Breast epithelium (tissue), 4 donors: ENCODE data around the gene NRXN3. TPM values are rescaled to one million over a fixed set of nuclear protein-coding genes. Genes with fewer than 3 reads are reported as not detected.

Experiments used
- DNase-seq, 2 donors: peaks; one replicate each; pipeline ENCODE4 v3.0.0-alpha.2; 2019; ENCODE audit warnings: low spot score in 2 of 2
- H3K27ac ChIP-seq, 2 donors: fragments of 200-600 bp; sonication (generic) in 1 of 2; one replicate each; pipeline ENCODE4 v1.5.1; 2016 to 2019; ENCODE audit warnings: mild to moderate bottlenecking in 1 of 2
- H3K27me3 ChIP-seq, 2 donors: fragments of 200-600 bp; sonication (generic) in 1 of 2; one replicate each; pipeline versions ENCODE4 v1.5.1 to v1.6.0; 2017 to 2019; ENCODE audit warnings: control low read depth in 1 of 2, mild to moderate bottlenecking in 1 of 2
- H3K36me3 ChIP-seq: fragments of 200-600 bp; one replicate; pipeline ENCODE4 v1.5.1; 2019
- H3K4me1 ChIP-seq, 2 donors: fragments of 200-600 bp; sonication (generic); one replicate each; pipeline ENCODE4 v1.5.1; 2016 to 2019; ENCODE audit warnings: control low read depth in 1 of 2
- H3K4me3 ChIP-seq, 3 donors: fragments of 200-600 bp; sonication (generic); 1 replicate in 2 of 3; 2 replicates in 1 of 3; pipeline ENCODE4 v1.5.1; 2016 to 2019; ENCODE audit warnings: mild to moderate bottlenecking in 3 of 3, moderate library complexity in 2 of 3
- H3K9me3 ChIP-seq, 2 donors: fragments of 200-600 bp; sonication (generic) in 1 of 2; one replicate each; pipeline ENCODE4 v1.5.1; 2016 to 2019; ENCODE audit warnings: control low read depth in 1 of 2
- POLR2A ChIP-seq: fragments of 450-650 bp; IDR thresholded peaks from one replicate; pipeline ENCODE4 v1.6.1; 2016; ENCODE audit warnings: antibody characterized with exemption, mild to moderate bottlenecking, moderate library complexity
- POLR2AphosphoS5 ChIP-seq, 3 donors: sonication (generic); formaldehyde crosslinking; IDR thresholded peaks; one replicate each; pipeline ENCODE4 v1.6.1; 2017; ENCODE audit warnings: antibody characterized with exemption in 3 of 3
- intact Hi-C: fragments of 100-400 bp; cut with DNase I; formaldehyde crosslinking; loops from one replicate; pipeline ENCODE4 v1.15.1; 2023; ENCODE audit warnings: low total_unique reads
- total RNA-seq, 3 donors: library from RNA; depleted of rRNA; stranded (reverse); fragments of >200 nt; gene quantifications; one replicate each; pipeline ENCODE4 v1.1.0, GENCODE V29; 2016
- TF ChIP-seq, protein P1 (sequence below), 3 donors: fragments of 450-650 bp; IDR thresholded peaks; one replicate each; pipeline ENCODE4 v1.5.1; 2016 to 2017; ENCODE audit warnings: antibody characterized with exemption in 3 of 3, mild to moderate bottlenecking in 3 of 3, moderate library complexity in 3 of 3

The NRXN3 gene
- total RNA-seq, 3 donors from 2014 or later, result 2.9 to 3.6 (median 3.5) TPM

DNA sequence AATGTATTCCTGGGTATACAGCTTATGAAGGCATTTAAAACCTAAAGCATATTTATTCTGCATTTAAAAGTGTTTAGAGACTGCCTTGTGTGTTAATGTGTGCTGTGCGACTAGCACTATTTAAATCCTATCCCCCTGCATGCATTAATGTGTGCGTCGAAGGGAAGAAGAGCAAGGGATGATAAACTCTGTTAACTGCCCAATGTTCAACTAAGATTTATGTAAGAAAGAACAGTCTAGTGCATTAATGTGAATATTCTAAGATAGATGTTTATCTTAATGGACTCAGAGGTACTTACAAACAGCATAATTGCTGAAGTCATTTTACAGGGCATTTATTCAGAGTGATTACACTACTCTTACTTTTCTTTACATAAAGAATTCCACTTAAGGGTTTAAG lies 1616.3 kb downstream of the NRXN3 start:
- Histone ChIP-seq H3K4me1 (no peaks in the 10 kb centered on the region), H3K27ac (no peak overlapping the region), H3K27me3 (no peaks in the 10 kb centered on the region), H3K9me3 (no peaks in the 10 kb centered on the region), H3K4me3 (no peak overlapping the region), H3K36me3 (no peaks in the 10 kb centered on the region)
- intact Hi-C loops, result no loop called here
- DNase-seq, result no peak
- TF ChIP-seq POLR2AphosphoS5 (IDR thresholded peaks at IDR 0.05) (no peak), POLR2A (no peak)
- TF ChIP-seq, protein P1, sequence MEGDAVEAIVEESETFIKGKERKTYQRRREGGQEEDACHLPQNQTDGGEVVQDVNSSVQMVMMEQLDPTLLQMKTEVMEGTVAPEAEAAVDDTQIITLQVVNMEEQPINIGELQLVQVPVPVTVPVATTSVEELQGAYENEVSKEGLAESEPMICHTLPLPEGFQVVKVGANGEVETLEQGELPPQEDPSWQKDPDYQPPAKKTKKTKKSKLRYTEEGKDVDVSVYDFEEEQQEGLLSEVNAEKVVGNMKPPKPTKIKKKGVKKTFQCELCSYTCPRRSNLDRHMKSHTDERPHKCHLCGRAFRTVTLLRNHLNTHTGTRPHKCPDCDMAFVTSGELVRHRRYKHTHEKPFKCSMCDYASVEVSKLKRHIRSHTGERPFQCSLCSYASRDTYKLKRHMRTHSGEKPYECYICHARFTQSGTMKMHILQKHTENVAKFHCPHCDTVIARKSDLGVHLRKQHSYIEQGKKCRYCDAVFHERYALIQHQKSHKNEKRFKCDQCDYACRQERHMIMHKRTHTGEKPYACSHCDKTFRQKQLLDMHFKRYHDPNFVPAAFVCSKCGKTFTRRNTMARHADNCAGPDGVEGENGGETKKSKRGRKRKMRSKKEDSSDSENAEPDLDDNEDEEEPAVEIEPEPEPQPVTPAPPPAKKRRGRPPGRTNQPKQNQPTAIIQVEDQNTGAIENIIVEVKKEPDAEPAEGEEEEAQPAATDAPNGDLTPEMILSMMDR (IDR thresholded peaks at IDR 0.05), result no peak

DNA sequence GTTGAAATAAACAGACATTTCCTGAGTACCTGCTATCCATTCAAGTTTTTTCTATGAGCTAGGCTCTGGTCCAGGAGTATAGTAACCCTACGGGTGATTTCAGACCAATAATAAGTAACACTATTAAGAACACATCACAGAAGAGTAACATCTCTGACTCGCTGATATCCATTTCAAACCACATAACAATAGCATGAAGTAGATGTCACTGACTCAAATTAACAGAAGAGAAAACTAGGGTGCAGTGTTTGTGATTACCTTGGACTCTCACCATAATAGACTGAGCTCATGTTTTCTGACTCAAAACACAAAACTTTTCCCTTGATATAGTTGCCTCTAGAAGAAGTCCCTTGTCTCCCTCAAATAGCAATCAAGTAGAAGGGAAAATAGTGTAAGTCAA lies 1618.2 kb downstream of the NRXN3 start:
- intact Hi-C loops, result no loop called here
- Histone ChIP-seq H3K9me3 (no peaks in the 10 kb centered on the region), H3K4me1 (no peaks in the 10 kb centered on the region), H3K4me3 (no peak overlapping the region), H3K27me3 (no peaks in the 10 kb centered on the region), H3K27ac (no peak overlapping the region), H3K36me3 (no peaks in the 10 kb centered on the region)
- no peak for DNase-seq
- no peak for TF ChIP-seq POLR2AphosphoS5 (IDR thresholded peaks at IDR 0.05)
- TF ChIP-seq POLR2A, result no peak
- TF ChIP-seq, protein P1 (IDR thresholded peaks at IDR 0.05), result no peak

- no peaks in the 10 kb centered on the region for H3K4me1 ChIP-seq
These were observed 1621.0 kb downstream of the NRXN3 start for GRCh38 chr14:79791055-79791732.

GRCh38 chr14:79802093-79802492 lies 1631.9 kb downstream of the NRXN3 start:
- no peaks in the 10 kb centered on the region for H3K4me1 ChIP-seq
- H3K4me3 ChIP-seq, result no peak overlapping the region
- no peaks in the 10 kb centered on the region for H3K27me3 ChIP-seq
- TF ChIP-seq POLR2A (no peak), POLR2AphosphoS5 (IDR thresholded peaks at IDR 0.05) (no peak)
- TF ChIP-seq, protein P1 (IDR thresholded peaks at IDR 0.05), result no peak
- H3K36me3 ChIP-seq, result no peaks in the 10 kb centered on the region
- intact Hi-C loops, result loop anchor here (5.0 kb wide), 1 partner anchor 440 kb away; no protein-coding TSS in a partner anchor
- H3K9me3 ChIP-seq, result no peaks in the 10 kb centered on the region
- no peak for DNase-seq
- H3K27ac ChIP-seq, result no peak overlapping the region

More at GRCh38 chr14:79791055-79791732, 1621.0 kb downstream of the NRXN3 start:
- no peaks in the 10 kb centered on the region for H3K36me3 ChIP-seq
- DNase-seq, result no peak
- no peak overlapping the region for H3K4me3 ChIP-seq
- no peaks in the 10 kb centered on the region for H3K27me3 ChIP-seq
- no peak for TF ChIP-seq POLR2A
- no peak for TF ChIP-seq POLR2AphosphoS5 (IDR thresholded peaks at IDR 0.05)
- TF ChIP-seq, protein P1 (IDR thresholded peaks at IDR 0.05), result no peak
- no peaks in the 10 kb centered on the region for H3K9me3 ChIP-seq
- intact Hi-C loops, result no loop called here
- no peak overlapping the region for H3K27ac ChIP-seq

DNA sequence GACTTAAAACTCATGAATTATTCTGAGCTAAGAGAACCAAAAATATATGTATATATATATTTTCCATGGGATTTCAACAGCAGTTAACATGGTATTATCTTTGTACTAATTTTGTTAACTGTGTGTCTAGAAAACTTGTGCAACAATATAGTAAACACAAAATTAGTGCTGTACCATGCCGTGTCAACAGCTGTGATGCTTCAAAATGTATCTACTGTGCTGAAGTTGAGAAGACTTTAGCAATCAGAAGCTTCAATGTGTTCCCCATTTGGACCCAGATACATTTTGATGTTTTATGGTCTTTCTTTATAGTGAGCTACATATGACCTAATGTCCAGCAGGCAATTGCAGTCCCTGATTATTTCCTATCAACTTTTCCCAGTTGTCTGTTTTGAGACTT lies 1635.5 kb downstream of the NRXN3 start:
- no peaks in the 10 kb centered on the region for H3K4me1 ChIP-seq
- H3K9me3 ChIP-seq, result no peaks in the 10 kb centered on the region
- H3K4me3 ChIP-seq, result no peak overlapping the region
- no peak for DNase-seq
- TF ChIP-seq POLR2AphosphoS5 (IDR thresholded peaks at IDR 0.05) (no peak), POLR2A (no peak)
- TF ChIP-seq, protein P1 (IDR thresholded peaks at IDR 0.05), result no peak
- no peak overlapping the region for H3K27ac ChIP-seq
- H3K36me3 ChIP-seq, result no peaks in the 10 kb centered on the region
- intact Hi-C loops, result no loop called here
- no peaks in the 10 kb centered on the region for H3K27me3 ChIP-seq
